Memory B cell (primary cell): ENCODE results near the gene CARMIL3.

Source experiments
- ATAC-seq: fragments of 150-1000 bp; cut with Tn5 transposase; 2 replicates; pipeline ENCODE4 v1.10.0; 2021; ENCODE audit warnings: low read depth, mild to moderate bottlenecking, moderate library complexity
- DNase-seq, 2 donors: peaks; one replicate each; pipeline ENCODE4 v3.0.0; 2022; ENCODE audit warnings: low spot score in 2 of 2
- H3K27ac Mint-ChIP-seq: one replicate; pipeline ENCODE4 v1.8.0; 2022; ENCODE audit warnings: mild to moderate bottlenecking, moderate library complexity, mixed read lengths
- H3K27me3 Mint-ChIP-seq: one replicate; pipeline ENCODE4 v1.8.0; 2022; ENCODE audit warnings: mixed read lengths
- H3K36me3 Mint-ChIP-seq: one replicate; pipeline ENCODE4 v1.8.0; 2022; ENCODE audit warnings: mild to moderate bottlenecking, mixed read lengths
- H3K4me1 Mint-ChIP-seq: one replicate; pipeline ENCODE4 v1.8.0; 2022; ENCODE audit warnings: mixed read lengths
- H3K4me3 Mint-ChIP-seq: one replicate; pipeline ENCODE4 v1.8.0; 2022; ENCODE audit warnings: mild to moderate bottlenecking, moderate library complexity, mixed read lengths
- H3K9me3 Mint-ChIP-seq: one replicate; pipeline ENCODE4 v1.8.0; 2022; ENCODE audit warnings: mixed read lengths

Gene CARMIL3

GRCh38 chr14:24108336-24108874, 56.6 kb downstream of the CARMIL3 start:
- no peaks in the 10 kb centered on the region for H3K27me3 Mint-ChIP-seq
- H3K27ac Mint-ChIP-seq: peak overlapping the region; percentile 87
- ATAC-seq: peak; percentile 10
- no peak for DNase-seq
- peaks cover 7% of the 10 kb centered on the region for H3K36me3 Mint-ChIP-seq
- H3K4me1 Mint-ChIP-seq: peaks cover 6% of the 10 kb centered on the region
- H3K4me3 Mint-ChIP-seq: no peak overlapping the region
- no peaks in the 10 kb centered on the region for H3K9me3 Mint-ChIP-seq

- no peak overlapping the region for H3K4me3 Mint-ChIP-seq
- DNase-seq: no peak
- no peak for ATAC-seq
- no peaks in the 10 kb centered on the region for H3K36me3 Mint-ChIP-seq
- H3K9me3 Mint-ChIP-seq: no peaks in the 10 kb centered on the region
- no peaks in the 10 kb centered on the region for H3K27me3 Mint-ChIP-seq
- H3K27ac Mint-ChIP-seq: no peak overlapping the region
- H3K4me1 Mint-ChIP-seq: peaks cover 6% of the 10 kb centered on the region
These were observed 58.3 kb downstream of the CARMIL3 start for GRCh38 chr14:24110060-24110459.

DNA sequence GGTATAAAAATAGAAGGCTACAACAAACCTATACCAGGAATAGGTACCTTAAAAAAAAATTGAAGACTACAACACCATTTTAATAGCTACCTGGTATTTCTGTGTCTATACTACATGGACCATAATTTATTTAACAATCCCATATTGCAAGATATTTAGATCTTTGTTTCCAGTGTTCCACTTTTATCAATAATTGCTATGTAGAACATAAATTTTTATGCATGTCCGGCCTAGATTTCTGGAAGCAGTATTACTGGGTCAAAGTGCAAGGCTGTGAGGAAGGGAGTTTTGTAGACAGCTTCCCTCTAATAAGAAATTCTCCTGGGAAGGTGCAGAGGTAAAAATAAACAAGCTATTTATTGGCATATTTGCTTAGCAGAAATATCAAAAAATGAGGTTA, 58.7 kb downstream of the CARMIL3 start:
- no peak for ATAC-seq
- no peaks in the 10 kb centered on the region for H3K9me3 Mint-ChIP-seq
- H3K4me3 Mint-ChIP-seq: no peak overlapping the region
- H3K36me3 Mint-ChIP-seq: no peaks in the 10 kb centered on the region
- no peak for DNase-seq
- H3K27me3 Mint-ChIP-seq: no peaks in the 10 kb centered on the region
- H3K27ac Mint-ChIP-seq: no peak overlapping the region
- peaks cover 9% of the 10 kb centered on the region for H3K4me1 Mint-ChIP-seq

DNA sequence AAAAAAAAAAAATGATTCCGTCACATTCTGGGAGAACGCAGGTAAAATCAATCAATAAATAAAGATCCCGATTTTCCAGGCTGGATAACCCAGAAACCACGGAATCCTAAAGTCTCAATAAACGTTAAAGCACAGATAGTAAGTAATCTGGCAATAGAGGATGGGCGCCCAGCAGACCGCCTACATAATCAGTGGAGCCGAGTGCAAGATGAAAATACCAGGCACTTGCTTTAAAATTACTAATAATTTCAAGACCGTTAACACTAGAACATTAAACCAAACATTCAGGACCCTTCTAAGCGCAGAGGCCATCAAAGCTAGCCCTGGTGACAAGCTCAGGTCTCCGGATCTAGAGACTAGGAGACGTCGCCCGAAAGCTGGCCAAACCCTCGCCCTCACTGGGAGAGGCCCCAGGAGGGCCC, 61.6 kb downstream of the CARMIL3 start:
- ATAC-seq: no peak

DNA sequence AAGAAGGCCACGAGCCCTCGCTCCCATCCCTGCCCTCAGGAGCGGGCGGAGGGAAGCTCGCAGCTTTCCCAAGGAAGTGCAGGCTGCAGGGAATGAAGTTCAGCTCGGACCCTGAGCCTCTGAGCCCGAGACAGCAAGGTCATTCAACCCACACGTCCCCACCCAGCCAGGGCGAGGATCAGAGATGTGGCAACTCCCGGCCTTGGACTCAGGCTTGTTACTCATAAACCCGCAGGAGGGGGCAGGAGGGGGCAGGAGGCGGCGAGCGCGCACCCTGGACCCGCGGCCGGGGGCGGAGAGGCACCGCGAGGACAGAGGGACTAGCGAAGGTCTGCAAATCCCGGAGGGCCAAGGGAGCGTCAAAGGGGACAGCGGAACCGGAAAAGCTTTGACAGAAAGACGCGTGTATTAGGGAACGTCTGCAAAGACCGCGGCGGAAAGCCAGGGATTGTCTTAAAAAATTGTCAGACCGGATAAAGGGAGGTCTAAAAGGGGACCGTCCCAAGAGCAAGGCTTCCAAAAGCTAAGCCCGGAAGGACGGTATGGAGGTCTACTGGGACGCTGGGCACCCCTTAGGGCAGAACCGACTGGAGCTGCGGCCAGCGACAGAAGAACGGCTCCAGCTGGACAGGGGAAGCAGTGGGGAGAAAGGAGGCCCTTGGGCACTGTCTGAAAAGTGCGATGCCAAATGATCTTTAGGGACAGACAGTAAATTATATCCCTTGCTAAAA, 62.2 kb downstream of the CARMIL3 start:
- ATAC-seq: peak; percentile 17
- peak overlapping the region; percentile 99 for H3K4me3 Mint-ChIP-seq
- no peaks in the 10 kb centered on the region for H3K9me3 Mint-ChIP-seq
- DNase-seq: peak in 1 of 2 donors; percentile 74
- H3K4me1 Mint-ChIP-seq: peaks cover 16% of the 10 kb centered on the region
- H3K36me3 Mint-ChIP-seq: peaks cover 12% of the 10 kb centered on the region
- peak overlapping the region; percentile 97 for H3K27ac Mint-ChIP-seq
- H3K27me3 Mint-ChIP-seq: no peaks in the 10 kb centered on the region

More for the DNA sequence above, 61.6 kb downstream of the CARMIL3 start:
- no peak for DNase-seq
- no peaks in the 10 kb centered on the region for H3K9me3 Mint-ChIP-seq
- H3K36me3 Mint-ChIP-seq: peaks cover 6% of the 10 kb centered on the region
- H3K4me1 Mint-ChIP-seq: peaks cover 20% of the 10 kb centered on the region
- peak overlapping the region; percentile 97 for H3K27ac Mint-ChIP-seq
- H3K4me3 Mint-ChIP-seq: peak overlapping the region; percentile 99
- no peaks in the 10 kb centered on the region for H3K27me3 Mint-ChIP-seq

DNA sequence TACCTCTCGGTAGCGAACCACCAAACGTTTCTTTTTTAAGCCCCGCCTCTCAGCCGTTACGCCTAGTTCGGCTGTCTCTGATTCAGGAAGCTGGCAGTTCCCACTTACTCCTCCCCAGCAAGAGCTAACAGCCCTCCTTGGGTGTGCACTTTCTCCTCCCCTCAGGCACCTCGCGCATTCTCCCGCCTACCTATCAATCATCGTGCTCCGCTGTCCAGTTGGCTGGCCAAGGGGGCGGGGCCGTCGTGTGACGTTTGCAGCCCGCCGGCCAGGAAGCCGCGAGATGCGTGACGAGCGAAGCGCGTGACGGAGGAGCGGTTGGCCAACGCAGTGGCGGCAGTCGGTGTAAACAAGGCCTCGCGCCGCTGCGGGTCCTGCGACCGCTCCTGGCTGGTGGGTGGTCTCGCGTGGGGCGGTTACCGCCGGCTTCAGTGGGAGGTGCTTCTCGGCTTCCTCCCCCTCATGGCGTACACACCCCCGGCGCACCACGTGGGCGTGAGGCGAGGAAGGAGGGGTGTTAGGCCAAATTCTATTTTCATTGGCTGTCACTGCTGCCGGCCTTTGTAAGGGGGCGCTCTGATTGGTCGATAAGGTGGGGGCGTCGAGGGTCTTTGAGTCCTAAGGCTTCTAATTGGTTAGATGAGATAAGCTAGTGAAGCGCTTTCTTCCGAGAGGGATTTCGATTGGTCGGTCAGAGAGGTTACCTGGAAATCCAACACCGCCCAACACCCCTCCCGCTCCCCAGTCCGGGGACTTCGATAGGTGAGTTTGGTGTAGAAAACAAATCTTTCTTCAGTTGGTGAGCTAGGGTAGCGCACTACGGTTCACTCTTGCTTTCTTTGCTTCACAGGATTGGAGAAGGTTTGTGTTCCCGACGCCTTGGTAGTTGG, 63.0 kb downstream of the CARMIL3 start, which contains the start of the genes DCAF11 and NRL:
DCAF11 (plus strand) TSS at position 246 of the 890 bp plus-strand sequence. CDS start 818 bp downstream, outside the sequence.
NRL (minus strand) TSS at position 418 of the 890 bp plus-strand sequence. CDS start 32,101 bp downstream, outside the sequence.
- peak; percentile 81 for ATAC-seq
- Mint-ChIP-seq H3K4me3 (peak within 1 kb of the TSS; percentile 99), H3K27ac (peak within 1 kb of the TSS; percentile 97), H3K27me3 (no peaks in the 10 kb centered on the region), H3K36me3 (peaks cover 18% of the 10 kb centered on the region), H3K4me1 (peaks cover 16% of the 10 kb centered on the region), H3K9me3 (no peaks in the 10 kb centered on the region)
- DNase-seq: peak; percentile 98

- DNase-seq: no peak
- H3K36me3 Mint-ChIP-seq: peaks cover 18% of the 10 kb centered on the region
- H3K4me1 Mint-ChIP-seq: peaks cover 16% of the 10 kb centered on the region
- no peaks in the 10 kb centered on the region for H3K27me3 Mint-ChIP-seq
- H3K27ac Mint-ChIP-seq: peak overlapping the region; percentile 97
- peak overlapping the region; percentile 99 for H3K4me3 Mint-ChIP-seq
- ATAC-seq: no peak
- H3K9me3 Mint-ChIP-seq: no peaks in the 10 kb centered on the region
These were observed 63.8 kb downstream of the CARMIL3 start for GRCh38 chr14:24115422-24116127.

DNA sequence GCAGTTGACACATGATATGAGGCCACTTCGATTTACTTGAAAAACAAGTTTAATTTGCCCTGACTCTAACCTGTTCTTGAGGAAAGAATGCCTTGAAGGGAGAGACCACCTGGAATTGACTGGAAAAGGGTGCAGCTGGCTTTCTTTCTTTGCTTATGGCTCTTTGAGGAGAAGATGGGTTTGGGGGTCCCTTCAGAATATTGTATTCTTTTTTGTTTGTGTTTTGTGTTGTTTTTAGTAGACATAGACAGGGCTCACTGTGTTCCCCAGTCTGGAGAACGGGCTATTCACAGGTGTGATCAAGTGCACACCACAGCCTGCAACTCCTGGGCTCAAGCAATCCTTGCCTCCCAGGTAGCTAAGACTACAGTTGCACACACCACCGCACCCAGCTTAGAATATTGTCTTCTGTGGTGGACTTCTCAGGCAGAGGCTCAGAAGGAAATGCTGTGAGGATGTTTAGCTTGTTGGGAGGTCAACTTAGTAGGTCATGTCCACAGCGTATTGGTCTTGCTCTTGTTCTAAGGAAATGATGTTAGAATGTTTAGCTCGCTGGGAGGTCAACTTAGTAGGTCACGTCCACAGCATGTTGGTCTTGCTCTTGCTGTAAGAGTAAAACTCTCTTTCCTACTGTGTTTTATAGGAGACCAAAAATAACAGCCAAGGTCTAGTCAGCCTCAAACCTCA, 64.5 kb downstream of the CARMIL3 start:
- no peaks in the 10 kb centered on the region for H3K27me3 Mint-ChIP-seq
- H3K9me3 Mint-ChIP-seq: no peaks in the 10 kb centered on the region
- peaks cover 18% of the 10 kb centered on the region for H3K36me3 Mint-ChIP-seq
- peak overlapping the region; percentile 53 for H3K27ac Mint-ChIP-seq
- H3K4me3 Mint-ChIP-seq: peak overlapping the region; percentile 99
- DNase-seq (no peak), ATAC-seq (no peak)
- H3K4me1 Mint-ChIP-seq: peaks cover 16% of the 10 kb centered on the region

DNA sequence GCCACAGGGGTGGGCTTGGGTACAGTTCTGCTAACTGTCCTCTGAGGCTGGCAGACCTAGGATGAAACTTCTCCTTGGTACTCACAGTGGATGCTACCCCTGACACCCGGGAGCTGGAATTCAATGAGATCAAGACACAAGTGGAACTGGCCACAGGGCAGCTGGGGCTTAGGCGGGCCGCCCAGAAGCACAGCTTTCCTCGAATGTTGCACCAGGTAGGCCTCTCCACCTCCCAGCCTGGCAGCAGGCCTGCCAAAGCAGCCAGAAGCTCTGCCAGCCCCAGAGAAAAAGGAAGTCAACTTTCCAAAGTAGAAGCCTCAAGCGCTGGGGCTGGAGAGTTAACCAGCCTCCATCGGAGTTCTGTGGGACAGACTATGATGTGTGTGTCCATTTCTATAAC, 65.4 kb downstream of the CARMIL3 start:
- Mint-ChIP-seq H3K36me3 (peaks cover 21% of the 10 kb centered on the region), H3K27me3 (no peaks in the 10 kb centered on the region), H3K4me3 (no peak overlapping the region), H3K4me1 (peaks cover 18% of the 10 kb centered on the region), H3K9me3 (no peaks in the 10 kb centered on the region), H3K27ac (no peak overlapping the region)
- ATAC-seq: no peak
- DNase-seq: no peak
